Measurements from ENCODE around the gene GIMAP5. TPM values are rescaled to one million over a fixed set of nuclear protein-coding genes. Genes with fewer than 3 reads are reported as not detected.

Gene GIMAP5
- 10 to 100 TPM in 2 of 3 donors, 1 to 10 TPM in 1; 7.2 to 42.8 (median 40.2) TPM for polyA plus RNA-seq

DNA sequence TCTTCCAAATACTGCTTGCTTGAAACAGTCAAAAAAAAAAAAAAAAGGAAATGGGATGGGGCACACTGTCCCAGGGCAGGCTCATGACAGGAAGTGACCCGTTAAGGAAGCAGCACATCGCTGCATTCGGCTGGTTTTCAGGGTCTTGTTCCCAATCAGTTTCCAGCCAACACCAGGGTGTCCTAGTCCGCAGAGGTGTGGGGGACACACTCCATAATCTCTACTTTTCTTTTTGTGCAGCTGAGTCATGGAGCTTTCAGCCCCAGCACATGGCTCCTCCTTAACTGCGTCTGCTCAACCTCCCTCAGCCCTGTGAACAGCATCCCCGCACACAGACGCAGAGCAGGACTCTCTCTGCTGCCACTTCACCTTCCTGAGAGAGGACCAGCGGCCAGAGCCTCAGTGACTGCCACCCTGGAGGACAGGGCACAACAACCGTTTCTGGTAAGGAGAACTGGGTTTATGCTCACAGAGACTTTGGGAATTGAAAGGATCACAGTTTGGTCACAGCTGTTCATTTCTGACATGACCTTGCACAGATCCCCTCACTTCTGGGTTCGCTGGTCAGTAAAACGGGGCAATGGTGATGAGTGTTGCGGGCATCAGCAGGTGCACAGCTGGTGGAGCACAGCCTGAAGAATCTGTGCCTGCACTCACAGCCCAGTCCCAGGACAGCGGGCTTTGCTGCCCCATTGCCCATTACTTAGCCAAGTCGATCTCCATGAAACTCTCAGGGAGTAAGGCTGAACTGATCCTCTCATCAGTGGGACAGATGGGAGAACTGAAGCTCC is at the start of gene GIMAP5:
Gene GIMAP5 (plus strand): TSS at position 154 of the 791 bp plus-strand sequence. CDS start 3,467 bp downstream, outside the sequence.
- 20 to 51% (median 24%) methylated on average over 14 of the region's 14 CpGs for WGBS, 3 donors
- no peak within 1 kb of the TSS for H3K27ac ChIP-seq (ENCODE audit: low read depth, low read length)

DNA sequence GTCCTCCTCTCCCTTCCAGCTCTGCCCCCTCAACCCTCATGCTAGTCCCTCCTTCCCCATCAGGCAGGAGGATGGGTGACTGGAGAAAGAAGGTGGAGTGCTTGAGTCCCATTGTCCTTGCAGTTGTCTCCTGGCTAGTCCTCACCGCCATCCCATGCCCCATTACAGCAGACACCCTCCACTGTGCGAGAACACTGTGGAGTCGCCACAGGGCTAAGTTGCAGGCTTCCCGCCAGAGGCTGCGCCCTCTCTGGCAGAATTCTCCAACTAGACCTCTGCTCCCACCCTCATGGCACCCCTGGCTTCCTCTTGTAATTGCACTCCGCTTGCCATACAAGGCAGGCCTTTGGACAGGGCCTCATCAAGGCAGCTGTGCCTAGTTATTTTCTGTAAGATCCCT is 48.6 kb upstream of the GIMAP5 start:
- 91 to 97% (median 96%) methylated on average over 6 of the region's 6 CpGs for WGBS, 3 donors
- H3K27ac ChIP-seq (ENCODE audit: low read depth, low read length) = no peak overlapping the region

DNA sequence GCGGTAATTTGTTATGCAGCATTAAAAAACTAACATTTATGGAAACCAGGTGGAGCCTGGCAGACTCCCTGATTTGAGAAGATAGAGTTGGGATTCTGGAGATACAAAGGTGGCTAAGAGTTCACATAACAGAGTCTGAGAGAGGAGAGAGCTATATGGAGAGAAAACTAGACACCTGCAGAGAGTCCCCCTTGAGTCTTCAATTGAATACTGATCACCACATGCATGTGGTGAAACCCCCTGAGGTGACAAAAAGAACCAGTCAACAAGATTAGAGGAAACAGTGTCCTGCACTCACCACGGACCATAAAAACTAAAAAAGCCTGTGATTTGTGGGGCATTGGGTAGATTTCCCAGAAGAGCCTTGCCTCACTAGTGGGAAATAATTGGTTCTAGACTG is 41.6 kb upstream of the GIMAP5 start:
- no peak overlapping the region for H3K27ac ChIP-seq (ENCODE audit: low read depth, low read length)
- WGBS, 3 donors = 39 to 69% (median 51%) methylated on average over 2 of the region's 2 CpGs

- WGBS, 3 donors = 75 to 100% (median 88%) methylated on average over 1 of the region's 1 CpG
- no peak overlapping the region for H3K27ac ChIP-seq (ENCODE audit: low read depth, low read length)
Measured at GRCh38 chr7:150703209-150703608, 34.0 kb upstream of the GIMAP5 start.

DNA sequence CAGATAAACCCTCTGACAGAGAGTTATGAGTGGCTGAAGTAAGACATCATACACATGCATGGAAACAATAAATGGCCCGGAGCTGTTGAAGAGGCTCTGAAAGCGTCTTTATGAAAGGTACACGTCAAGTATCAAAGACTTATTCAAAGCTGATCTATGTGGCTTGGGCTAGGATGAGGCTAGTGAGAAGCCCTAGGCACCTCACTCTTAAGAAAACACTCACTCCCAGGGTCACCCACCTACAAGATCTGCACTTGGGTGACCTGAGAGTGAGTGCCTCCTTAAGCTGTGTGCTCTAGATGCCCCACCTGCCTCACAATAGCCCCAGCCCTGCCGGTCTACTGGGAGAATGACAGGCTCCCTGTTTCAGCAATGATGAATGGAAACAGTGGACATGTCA is 21.9 kb upstream of the GIMAP5 start:
- no peak overlapping the region for H3K27ac ChIP-seq (ENCODE audit: low read depth, low read length)
- 66 to 80% (median 71%) methylated on average over 4 of the region's 4 CpGs for WGBS, 3 donors

- H3K27ac ChIP-seq (ENCODE audit: low read depth, low read length) = no peak overlapping the region
- WGBS, 3 donors = 49 to 57% (median 52%) methylated on average over 4 of the region's 4 CpGs
Measured at GRCh38 chr7:150715738-150716137, 21.5 kb upstream of the GIMAP5 start.

DNA sequence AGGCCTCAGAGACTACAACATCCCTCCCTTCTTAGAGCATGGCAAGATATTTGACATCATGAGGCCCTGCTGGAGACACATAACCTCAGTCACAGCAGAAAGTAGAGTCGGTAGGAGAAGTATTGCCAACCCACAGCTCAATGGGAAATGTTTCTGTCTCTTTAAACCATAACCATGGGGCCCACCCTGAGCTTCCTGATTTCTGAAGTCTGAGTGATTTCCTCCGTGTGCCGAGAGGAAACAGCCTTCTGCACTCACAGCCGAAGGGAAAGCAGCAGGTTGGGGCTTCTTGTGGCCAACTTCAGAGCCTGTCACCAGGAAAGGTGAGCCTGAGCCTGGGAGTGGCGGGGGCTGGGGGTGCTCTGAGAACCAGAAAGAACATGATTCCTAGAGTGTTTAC is 20.9 kb upstream of the GIMAP5 start, which contains the start of gene GIMAP1:
Gene GIMAP1 (plus strand): TSS at position 246 of the 400 bp plus-strand sequence. CDS start 2,435 bp downstream, outside the sequence.
- 13 to 42% (median 13%) methylated on average over 5 of the region's 5 CpGs for WGBS, 3 donors
- no peak within 1 kb of the TSS for H3K27ac ChIP-seq (ENCODE audit: low read depth, low read length)

DNA sequence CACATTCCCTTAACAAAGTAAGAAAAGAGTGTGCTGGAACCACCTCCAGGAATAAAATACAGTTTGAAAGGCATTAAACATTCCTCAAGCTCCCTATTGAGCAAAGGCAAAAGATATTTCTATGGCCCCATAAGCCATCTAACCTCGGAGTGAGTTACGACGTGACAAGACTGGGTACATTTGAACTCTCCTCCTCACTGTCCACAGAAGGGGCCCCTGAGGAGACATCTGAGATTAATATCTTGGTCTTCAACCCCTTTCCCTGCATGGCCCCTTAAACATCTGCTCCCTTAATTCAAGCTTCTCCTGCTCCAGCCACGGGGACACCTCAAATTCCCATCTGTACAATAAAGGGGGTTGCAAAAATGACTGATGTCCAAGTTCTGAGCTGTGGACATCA is 20.3 kb upstream of the GIMAP5 start:
- WGBS, 3 donors = 22 to 60% (median 32%) methylated on average over 4 of the region's 4 CpGs
- H3K27ac ChIP-seq (ENCODE audit: low read depth, low read length) = no peak overlapping the region

DNA sequence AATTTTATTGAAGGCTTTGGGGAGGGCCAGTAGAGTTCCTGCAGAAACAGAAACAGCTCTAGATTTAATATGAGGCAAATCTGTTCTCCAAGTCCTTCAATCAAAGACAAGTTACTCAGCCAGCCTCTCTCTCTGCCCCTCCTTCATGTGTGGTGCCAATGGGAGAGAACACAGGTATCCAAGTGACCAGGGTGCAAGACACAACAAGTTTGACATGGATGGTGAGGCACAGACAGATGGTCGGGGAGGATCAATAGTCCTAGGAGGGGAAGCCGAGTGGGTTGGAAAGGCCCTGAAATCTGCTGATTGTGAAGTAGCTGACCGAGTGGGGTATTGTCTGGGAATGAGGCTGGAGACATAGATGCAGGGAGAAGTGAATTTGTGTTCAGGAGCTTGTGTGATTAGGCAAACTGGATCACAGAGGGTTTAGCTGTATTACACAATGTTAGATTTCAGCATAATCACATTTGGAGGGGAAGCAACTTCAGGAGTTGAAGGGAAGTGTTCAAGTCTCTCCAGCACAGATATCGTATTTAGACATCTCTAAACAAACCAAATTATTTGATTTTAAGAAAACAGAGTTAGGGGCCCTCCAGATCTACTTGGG is 19.3 kb upstream of the GIMAP5 start:
- WGBS, 3 donors = 37 to 57% (median 45%) methylated on average over 4 of the region's 4 CpGs
- no peak overlapping the region for H3K27ac ChIP-seq (ENCODE audit: low read depth, low read length)

- no peak overlapping the region for H3K27ac ChIP-seq (ENCODE audit: low read depth, low read length)
- WGBS, 3 donors = 54 to 70% (median 65%) methylated on average over 4 of the region's 4 CpGs
Measured at GRCh38 chr7:150719436-150719835, 17.8 kb upstream of the GIMAP5 start.

DNA sequence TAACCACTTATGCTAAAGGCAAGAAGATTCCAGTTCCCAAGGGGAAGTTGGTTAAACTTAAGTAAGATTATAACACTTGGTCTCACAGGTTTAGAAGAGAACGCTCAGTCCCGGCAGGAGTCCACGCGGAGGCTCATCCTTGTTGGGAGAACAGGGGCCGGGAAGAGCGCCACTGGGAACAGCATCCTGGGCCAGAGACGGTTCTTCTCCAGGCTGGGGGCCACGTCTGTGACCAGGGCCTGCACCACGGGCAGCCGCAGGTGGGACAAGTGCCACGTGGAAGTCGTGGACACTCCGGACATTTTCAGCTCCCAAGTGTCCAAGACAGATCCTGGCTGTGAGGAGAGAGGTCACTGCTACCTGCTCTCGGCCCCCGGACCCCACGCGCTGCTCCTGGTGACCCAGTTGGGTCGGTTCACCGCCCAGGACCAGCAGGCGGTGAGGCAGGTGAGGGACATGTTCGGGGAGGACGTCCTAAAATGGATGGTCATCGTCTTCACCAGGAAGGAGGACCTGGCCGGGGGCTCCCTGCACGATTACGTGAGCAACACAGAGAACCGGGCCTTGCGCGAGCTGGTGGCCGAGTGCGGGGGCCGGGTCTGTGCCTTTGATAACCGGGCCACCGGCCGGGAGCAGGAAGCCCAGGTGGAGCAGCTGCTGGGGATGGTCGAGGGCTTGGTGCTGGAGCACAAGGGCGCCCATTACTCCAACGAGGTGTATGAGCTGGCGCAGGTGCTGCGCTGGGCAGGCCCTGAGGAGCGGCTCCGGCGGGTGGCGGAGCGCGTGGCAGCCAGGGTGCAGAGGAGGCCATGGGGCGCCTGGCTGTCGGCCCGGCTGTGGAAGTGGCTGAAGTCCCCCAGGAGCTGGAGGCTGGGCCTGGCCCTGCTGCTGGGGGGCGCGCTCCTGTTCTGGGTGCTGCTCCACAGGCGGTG is 17.0 kb upstream of the GIMAP5 start:
- WGBS, 3 donors = 89 to 91% (median 90%) methylated on average over 51 to 52 of the region's 52 CpGs
- H3K27ac ChIP-seq (ENCODE audit: low read depth, low read length) = no peak overlapping the region

- WGBS, 3 donors = 72 to 83% (median 73%) methylated on average over 11 of the region's 11 CpGs
Measured at GRCh38 chr7:150721970-150722373, 15.2 kb upstream of the GIMAP5 start.

DNA sequence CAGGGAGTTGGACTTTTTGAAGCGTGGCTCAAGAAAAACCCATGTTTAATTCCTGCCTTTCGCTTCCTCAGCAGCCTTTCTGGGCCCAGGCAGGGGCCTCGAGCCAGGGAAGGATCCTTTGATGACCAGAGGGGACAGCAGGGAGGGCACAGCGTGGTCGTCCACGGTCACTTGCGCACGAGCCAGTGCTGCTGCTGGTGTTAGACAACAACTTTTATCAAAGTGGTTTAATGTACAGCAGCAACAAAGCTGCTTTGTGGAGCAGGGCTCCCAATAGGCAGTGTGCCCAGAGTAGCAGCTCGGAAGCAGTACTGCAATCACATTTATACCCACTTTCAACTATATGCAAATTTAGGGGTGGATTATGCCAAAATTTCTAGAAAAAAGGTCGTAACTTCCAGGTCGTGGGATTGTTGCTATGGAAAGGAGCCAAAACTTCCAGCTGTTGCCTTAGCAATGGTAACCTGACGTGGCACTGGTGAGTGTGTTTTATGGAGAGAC is 14.7 kb upstream of the GIMAP5 start:
- no peak overlapping the region for H3K27ac ChIP-seq (ENCODE audit: low read depth, low read length)
- WGBS, 3 donors = 53 to 67% (median 57%) methylated on average over 12 of the region's 12 CpGs

More at GRCh38 chr7:150721970-150722373, 15.2 kb upstream of the GIMAP5 start:
- no peak overlapping the region for H3K27ac ChIP-seq (ENCODE audit: low read depth, low read length)

GRCh38 chr7:150723467-150723866 is 13.8 kb upstream of the GIMAP5 start:
- 64 to 73% (median 65%) methylated on average over 1 of the region's 1 CpG for WGBS, 3 donors

DNA sequence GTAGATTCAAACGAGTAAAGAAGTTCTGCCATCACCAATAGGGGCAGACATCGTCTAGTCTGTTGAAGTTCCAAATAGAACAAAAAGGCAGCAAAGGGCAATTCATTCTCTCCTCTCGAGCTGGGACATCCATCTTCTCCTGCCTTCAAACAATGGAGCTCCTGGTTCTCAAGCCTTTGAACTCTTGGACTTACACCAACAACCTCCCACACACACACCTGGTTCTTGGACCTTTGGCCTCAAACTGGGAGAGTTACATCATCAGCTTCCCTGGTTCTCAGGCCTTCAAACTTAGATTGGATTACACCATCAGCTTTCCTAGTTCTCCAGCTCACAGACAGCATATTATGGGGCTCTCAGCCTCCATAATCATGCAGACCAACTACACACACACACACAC is 9.8 kb upstream of the GIMAP5 start:
- WGBS, 3 donors = 49 to 65% (median 59%) methylated on average over 3 of the region's 3 CpGs
- H3K27ac ChIP-seq (ENCODE audit: low read depth, low read length) = no peak overlapping the region

More at GRCh38 chr7:150723467-150723866, 13.8 kb upstream of the GIMAP5 start:
- H3K27ac ChIP-seq (ENCODE audit: low read depth, low read length) = no peak overlapping the region

DNA sequence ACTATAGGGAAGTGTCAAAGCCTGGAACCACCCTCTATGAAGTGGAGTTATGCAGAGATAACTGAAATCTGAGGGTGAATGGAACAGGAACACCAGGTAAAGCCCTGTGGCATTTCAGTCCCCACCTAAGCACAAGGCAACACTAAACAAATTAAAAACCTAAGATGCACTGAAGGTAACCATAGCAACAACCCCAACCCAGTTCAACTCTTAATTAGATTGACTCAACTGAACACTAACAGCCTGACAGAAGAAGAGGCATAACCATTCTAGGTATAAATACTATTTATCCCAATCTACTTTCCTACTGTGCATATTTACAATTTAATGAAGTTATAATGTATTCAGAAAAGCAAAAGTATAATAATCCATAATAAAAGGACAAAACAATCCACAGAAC is 9.2 kb upstream of the GIMAP5 start:
- H3K27ac ChIP-seq (ENCODE audit: low read depth, low read length) = no peak overlapping the region

GRCh38 chr7:150728609-150729008 is 8.6 kb upstream of the GIMAP5 start:
- H3K27ac ChIP-seq (ENCODE audit: low read depth, low read length) = no peak overlapping the region

GRCh38 chr7:150731916-150732315 is 5.3 kb upstream of the GIMAP5 start:
- WGBS, 3 donors = 52 to 70% (median 63%) methylated on average over 1 of the region's 1 CpG
- no peak overlapping the region for H3K27ac ChIP-seq (ENCODE audit: low read depth, low read length)
